ENCODE results near the gene DLEC1.

DLEC1 gene

DNA sequence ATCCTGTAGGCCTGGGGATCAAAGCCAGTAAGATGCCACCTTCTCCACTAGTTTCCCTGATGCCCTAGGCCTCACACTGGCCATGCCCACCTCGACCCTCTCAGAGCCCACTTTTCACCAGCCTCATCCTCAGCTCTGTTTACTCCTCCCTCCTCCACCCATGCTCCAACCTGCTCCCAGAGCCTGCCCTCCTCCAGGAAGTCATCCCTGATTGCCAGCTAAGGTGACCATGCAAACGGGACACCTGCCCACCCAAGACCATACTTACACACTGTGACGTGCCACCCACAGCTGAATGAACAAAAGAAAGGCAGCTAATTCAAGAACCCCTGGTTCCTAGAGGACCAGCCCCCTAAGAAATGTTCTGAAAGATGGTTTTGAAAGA is 18.7 kb upstream of the DLEC1 start:
- Histone ChIP-seq H3K9me3 (ENCODE audit: insufficient read depth, low read depth, low read length) (no peaks in the 10 kb centered on the region), H3K4me1 (ENCODE audit: insufficient read depth, low read length, poor library complexity, severe bottlenecking) (peaks cover 9% of the 10 kb centered on the region), H3K79me2 (ENCODE audit: insufficient read depth, low read length) (no peaks in the 10 kb centered on the region), H3K4me2 (ENCODE audit: low read depth, low read length, poor library complexity, severe bottlenecking) (no peak overlapping the region), H3K9ac (ENCODE audit: low read depth, low read length, poor library complexity, severe bottlenecking) (no peak overlapping the region), H2AFZ (ENCODE audit: low read length) (no peak overlapping the region), H3K27me3 (ENCODE audit: insufficient read depth, low read length, poor library complexity, severe bottlenecking) (no peaks in the 10 kb centered on the region), H3K9me2 (replicated peaks; ENCODE audit: low read depth, low read length) (no peaks in the 10 kb centered on the region), H3K36me3 (ENCODE audit: insufficient read depth, low read length) (no peaks in the 10 kb centered on the region), H4K20me1 (ENCODE audit: insufficient read depth, low read length, poor library complexity, severe bottlenecking) (no peaks in the 10 kb centered on the region), H3K4me3 (ENCODE audit: low read length, poor library complexity, severe bottlenecking) (no peak overlapping the region), H3F3A (ENCODE audit: low read depth) (no peaks in the 10 kb centered on the region)
- TF ChIP-seq, protein P1, sequence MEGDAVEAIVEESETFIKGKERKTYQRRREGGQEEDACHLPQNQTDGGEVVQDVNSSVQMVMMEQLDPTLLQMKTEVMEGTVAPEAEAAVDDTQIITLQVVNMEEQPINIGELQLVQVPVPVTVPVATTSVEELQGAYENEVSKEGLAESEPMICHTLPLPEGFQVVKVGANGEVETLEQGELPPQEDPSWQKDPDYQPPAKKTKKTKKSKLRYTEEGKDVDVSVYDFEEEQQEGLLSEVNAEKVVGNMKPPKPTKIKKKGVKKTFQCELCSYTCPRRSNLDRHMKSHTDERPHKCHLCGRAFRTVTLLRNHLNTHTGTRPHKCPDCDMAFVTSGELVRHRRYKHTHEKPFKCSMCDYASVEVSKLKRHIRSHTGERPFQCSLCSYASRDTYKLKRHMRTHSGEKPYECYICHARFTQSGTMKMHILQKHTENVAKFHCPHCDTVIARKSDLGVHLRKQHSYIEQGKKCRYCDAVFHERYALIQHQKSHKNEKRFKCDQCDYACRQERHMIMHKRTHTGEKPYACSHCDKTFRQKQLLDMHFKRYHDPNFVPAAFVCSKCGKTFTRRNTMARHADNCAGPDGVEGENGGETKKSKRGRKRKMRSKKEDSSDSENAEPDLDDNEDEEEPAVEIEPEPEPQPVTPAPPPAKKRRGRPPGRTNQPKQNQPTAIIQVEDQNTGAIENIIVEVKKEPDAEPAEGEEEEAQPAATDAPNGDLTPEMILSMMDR (conservative IDR thresholded peaks at IDR 0.05; ENCODE audit: low read length), result no peak
- TF ChIP-seq EZH2phosphoT487 (IDR thresholded peaks at IDR 0.05; ENCODE audit: borderline replicate concordance), result no peak

DNA sequence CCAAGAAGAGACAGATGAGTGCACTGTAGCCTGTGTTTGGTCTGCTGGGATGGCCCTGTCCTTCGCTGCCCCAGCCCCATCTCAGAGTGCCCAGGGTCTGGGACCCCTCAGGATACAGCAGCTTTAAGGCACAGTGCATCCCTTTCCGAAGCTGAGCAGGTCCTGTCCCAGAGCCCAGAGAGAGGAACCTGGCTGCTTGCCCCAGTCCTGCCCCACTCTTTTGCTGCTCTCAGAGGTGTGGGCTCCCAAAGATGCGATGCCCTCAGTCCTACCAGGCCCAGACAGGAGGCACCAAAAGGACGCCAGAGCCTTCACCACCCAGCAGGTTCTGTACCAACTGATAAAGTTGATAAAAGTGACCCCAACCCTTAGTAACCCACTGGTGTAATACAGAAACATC is 17.8 kb upstream of the DLEC1 start:
- no peaks in the 10 kb centered on the region for H3F3A ChIP-seq (ENCODE audit: low read depth)
- H3K27me3 ChIP-seq (ENCODE audit: insufficient read depth, low read length, poor library complexity, severe bottlenecking), result no peaks in the 10 kb centered on the region
- H3K79me2 ChIP-seq (ENCODE audit: insufficient read depth, low read length), result no peaks in the 10 kb centered on the region
- no peak overlapping the region for H3K9ac ChIP-seq (ENCODE audit: low read depth, low read length, poor library complexity, severe bottlenecking)
- no peak overlapping the region for H3K4me3 ChIP-seq (ENCODE audit: low read length, poor library complexity, severe bottlenecking)
- TF ChIP-seq, protein P1 (conservative IDR thresholded peaks at IDR 0.05; ENCODE audit: low read length), result no peak
- no peak for TF ChIP-seq EZH2phosphoT487 (IDR thresholded peaks at IDR 0.05; ENCODE audit: borderline replicate concordance)
- no peak overlapping the region for H3K4me2 ChIP-seq (ENCODE audit: low read depth, low read length, poor library complexity, severe bottlenecking)
- H3K9me3 ChIP-seq (ENCODE audit: insufficient read depth, low read depth, low read length), result no peaks in the 10 kb centered on the region
- no peaks in the 10 kb centered on the region for H3K9me2 ChIP-seq (replicated peaks; ENCODE audit: low read depth, low read length)
- H4K20me1 ChIP-seq (ENCODE audit: insufficient read depth, low read length, poor library complexity, severe bottlenecking), result no peaks in the 10 kb centered on the region
- no peaks in the 10 kb centered on the region for H3K36me3 ChIP-seq (ENCODE audit: insufficient read depth, low read length)
- peaks cover 16% of the 10 kb centered on the region for H3K4me1 ChIP-seq (ENCODE audit: insufficient read depth, low read length, poor library complexity, severe bottlenecking)
- no peak overlapping the region for H2AFZ ChIP-seq (ENCODE audit: low read length)

DNA sequence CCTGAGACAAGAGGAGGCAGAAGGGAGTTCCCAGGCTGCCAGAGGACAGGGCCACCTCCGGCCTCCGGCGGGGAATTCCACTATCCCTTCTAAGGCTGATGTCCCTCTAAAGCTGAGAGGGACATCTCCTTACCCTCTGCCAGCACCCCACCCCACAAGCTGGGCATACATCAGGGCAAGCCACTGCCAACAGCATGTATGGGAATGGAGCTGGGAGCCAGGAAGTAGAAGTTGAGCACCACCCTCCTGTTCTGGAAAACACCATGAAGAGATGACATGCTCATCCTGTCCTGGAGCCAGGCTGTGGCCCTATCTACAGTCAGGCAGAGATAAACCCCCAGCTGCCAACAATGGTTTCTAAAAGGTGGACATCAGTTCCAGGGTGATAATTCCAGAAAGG is 16.7 kb upstream of the DLEC1 start:
- no peak for TF ChIP-seq EZH2phosphoT487 (IDR thresholded peaks at IDR 0.05; ENCODE audit: borderline replicate concordance)
- TF ChIP-seq, protein P1 (conservative IDR thresholded peaks at IDR 0.05; ENCODE audit: low read length), result no peak
- no peaks in the 10 kb centered on the region for H3K9me3 ChIP-seq (ENCODE audit: insufficient read depth, low read depth, low read length)
- no peaks in the 10 kb centered on the region for H3K27me3 ChIP-seq (ENCODE audit: insufficient read depth, low read length, poor library complexity, severe bottlenecking)
- H3K9me2 ChIP-seq (replicated peaks; ENCODE audit: low read depth, low read length), result no peaks in the 10 kb centered on the region
- no peaks in the 10 kb centered on the region for H3K79me2 ChIP-seq (ENCODE audit: insufficient read depth, low read length)
- H3F3A ChIP-seq (ENCODE audit: low read depth), result no peaks in the 10 kb centered on the region
- no peaks in the 10 kb centered on the region for H3K36me3 ChIP-seq (ENCODE audit: insufficient read depth, low read length)
- no peak overlapping the region for H3K4me2 ChIP-seq (ENCODE audit: low read depth, low read length, poor library complexity, severe bottlenecking)
- no peak overlapping the region for H3K4me3 ChIP-seq (ENCODE audit: low read length, poor library complexity, severe bottlenecking)
- H2AFZ ChIP-seq (ENCODE audit: low read length), result no peak overlapping the region
- no peak overlapping the region for H3K9ac ChIP-seq (ENCODE audit: low read depth, low read length, poor library complexity, severe bottlenecking)
- H3K4me1 ChIP-seq (ENCODE audit: insufficient read depth, low read length, poor library complexity, severe bottlenecking), result peaks cover 16% of the 10 kb centered on the region
- no peaks in the 10 kb centered on the region for H4K20me1 ChIP-seq (ENCODE audit: insufficient read depth, low read length, poor library complexity, severe bottlenecking)

Measured in Loucy (cell line).